Transverse colon (tissue), 4 donors: ENCODE data around the gene FGGY.

ENCODE experiments used
- EP300 ChIP-seq: sonication (generic); formaldehyde crosslinking; IDR thresholded peaks from one replicate; pipeline ENCODE4 v1.6.1; 2017; ENCODE audit warnings: antibody characterized with exemption, low read depth
- POLR2A ChIP-seq: fragments of 450-650 bp; IDR thresholded peaks from one replicate; pipeline ENCODE4 v1.6.1; 2016; ENCODE audit warnings: antibody characterized with exemption, mild to moderate bottlenecking, moderate library complexity
- POLR2AphosphoS5 ChIP-seq, 3 donors: sonication (generic); formaldehyde crosslinking; IDR thresholded peaks; one replicate each; pipeline ENCODE4 v1.6.1; 2016; ENCODE audit warnings: antibody characterized with exemption in 3 of 3
- TF ChIP-seq, protein P1 (sequence below), 5 experiments: fragments of 200-600 bp in 3 of 5; fragments of 450-650 bp in 2 of 5; sonication (generic) in 3 of 5; IDR thresholded peaks; 1 replicate in 2 of 5; 2 replicates in 3 of 5; pipeline ENCODE4 v1.5.1; 2016 to 2017; ENCODE audit warnings: antibody characterized with exemption in 5 of 5, inconsistent platforms in 3 of 5, mild to moderate bottlenecking in 2 of 5, moderate library complexity in 1 of 5

DNA sequence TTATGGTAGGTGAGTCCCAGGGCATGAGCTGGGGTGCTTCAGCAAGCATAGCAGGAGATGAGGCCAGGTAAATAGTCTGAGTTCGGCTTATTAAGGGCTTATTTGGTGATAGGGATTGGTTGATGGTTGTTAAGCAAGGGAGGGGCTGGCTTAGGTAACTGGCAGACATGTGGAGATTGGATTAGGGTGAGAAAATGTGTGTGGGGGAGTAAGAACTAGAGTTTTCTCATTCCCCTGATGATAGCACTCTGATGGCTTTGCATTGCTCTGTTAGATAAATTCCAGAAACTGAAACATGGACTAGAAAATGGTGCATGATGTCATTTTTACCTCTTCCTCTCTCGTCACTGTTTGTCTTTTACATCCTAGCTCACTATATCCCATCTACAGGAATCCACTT, 53.6 kb downstream of the FGGY start:
- TF ChIP-seq, protein P1, sequence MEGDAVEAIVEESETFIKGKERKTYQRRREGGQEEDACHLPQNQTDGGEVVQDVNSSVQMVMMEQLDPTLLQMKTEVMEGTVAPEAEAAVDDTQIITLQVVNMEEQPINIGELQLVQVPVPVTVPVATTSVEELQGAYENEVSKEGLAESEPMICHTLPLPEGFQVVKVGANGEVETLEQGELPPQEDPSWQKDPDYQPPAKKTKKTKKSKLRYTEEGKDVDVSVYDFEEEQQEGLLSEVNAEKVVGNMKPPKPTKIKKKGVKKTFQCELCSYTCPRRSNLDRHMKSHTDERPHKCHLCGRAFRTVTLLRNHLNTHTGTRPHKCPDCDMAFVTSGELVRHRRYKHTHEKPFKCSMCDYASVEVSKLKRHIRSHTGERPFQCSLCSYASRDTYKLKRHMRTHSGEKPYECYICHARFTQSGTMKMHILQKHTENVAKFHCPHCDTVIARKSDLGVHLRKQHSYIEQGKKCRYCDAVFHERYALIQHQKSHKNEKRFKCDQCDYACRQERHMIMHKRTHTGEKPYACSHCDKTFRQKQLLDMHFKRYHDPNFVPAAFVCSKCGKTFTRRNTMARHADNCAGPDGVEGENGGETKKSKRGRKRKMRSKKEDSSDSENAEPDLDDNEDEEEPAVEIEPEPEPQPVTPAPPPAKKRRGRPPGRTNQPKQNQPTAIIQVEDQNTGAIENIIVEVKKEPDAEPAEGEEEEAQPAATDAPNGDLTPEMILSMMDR (IDR thresholded peaks at IDR 0.05) = no peak
- no peak for TF ChIP-seq POLR2A
- no peak for TF ChIP-seq POLR2AphosphoS5 (IDR thresholded peaks at IDR 0.05)
- TF ChIP-seq EP300 = no peak
